Dermis microvascular lymphatic vessel endothelial cell (primary cell): ENCODE results near the gene CHRNG. TPM values are rescaled to one million over a fixed set of nuclear protein-coding genes. Genes with fewer than 3 reads are reported as not detected.

ENCODE experiments used
- DNase-seq, 2 donors: peaks; one replicate each; pipeline versions ENCODE4 v3.0.0 to v3.0.0-alpha.2; 2010; ENCODE audit warnings: low read depth in 2 of 2
- total RNA-seq: library from RNA; depleted of rRNA; stranded (reverse); fragments of >200 nt; gene quantifications from 2 replicates; pipeline ENCODE4 v1.2.1, GENCODE V29; 2014

CHRNG gene
- total RNA-seq: not detected in 2 replicates

DNA sequence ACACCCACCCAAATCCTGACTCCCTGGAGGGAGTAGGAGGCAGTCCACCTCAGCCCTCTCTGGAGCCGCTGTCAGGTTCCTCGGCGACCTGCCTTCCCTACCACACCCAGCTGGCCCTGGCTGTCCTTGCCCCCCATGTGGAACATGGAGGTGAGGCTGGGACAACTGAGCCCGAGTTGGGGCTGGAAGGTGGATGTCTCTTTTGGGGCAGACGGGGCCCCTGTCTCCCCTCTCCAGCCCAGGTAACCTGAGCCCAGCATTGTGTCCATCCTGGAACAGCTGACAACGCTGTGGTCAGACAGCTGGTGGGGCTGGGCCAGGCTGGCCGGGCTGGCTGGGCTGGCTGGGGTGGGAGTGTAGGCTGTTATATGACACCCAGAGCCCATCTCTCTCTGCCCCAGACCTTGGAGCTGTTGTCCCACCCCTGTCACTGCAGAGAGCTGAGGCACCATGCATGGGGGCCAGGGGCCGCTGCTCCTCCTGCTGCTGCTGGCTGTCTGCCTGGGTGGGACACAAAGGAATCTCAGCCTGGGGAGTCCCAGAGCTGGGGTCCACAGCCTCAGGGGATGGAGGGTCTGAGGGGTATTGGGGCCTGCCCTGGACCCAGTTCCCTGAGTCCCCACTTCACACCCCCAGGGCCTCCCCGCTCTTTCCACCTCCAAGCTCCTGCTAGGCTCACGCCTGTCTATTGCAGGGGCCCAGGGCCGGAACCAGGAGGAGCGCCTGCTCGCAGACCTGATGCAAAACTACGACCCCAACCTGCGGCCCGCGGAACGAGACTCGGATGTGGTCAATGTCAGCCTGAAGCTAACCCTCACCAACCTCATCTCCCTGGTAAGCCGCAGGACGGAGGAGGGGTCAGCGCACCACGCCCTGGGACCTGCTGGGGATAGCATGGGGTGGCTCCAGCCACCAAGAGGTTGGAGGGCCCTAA lies at the start of gene CHRNG:
Gene CHRNG, plus strand, starts transcription at position 395 of the 934 bp plus-strand sequence. Its CDS starts 56 bp downstream, at position 451.
- no peak for DNase-seq

- no peak for DNase-seq
These were observed 49.0 kb upstream of the CHRNG start for GRCh38 chr2:232490221-232491138.

DNA sequence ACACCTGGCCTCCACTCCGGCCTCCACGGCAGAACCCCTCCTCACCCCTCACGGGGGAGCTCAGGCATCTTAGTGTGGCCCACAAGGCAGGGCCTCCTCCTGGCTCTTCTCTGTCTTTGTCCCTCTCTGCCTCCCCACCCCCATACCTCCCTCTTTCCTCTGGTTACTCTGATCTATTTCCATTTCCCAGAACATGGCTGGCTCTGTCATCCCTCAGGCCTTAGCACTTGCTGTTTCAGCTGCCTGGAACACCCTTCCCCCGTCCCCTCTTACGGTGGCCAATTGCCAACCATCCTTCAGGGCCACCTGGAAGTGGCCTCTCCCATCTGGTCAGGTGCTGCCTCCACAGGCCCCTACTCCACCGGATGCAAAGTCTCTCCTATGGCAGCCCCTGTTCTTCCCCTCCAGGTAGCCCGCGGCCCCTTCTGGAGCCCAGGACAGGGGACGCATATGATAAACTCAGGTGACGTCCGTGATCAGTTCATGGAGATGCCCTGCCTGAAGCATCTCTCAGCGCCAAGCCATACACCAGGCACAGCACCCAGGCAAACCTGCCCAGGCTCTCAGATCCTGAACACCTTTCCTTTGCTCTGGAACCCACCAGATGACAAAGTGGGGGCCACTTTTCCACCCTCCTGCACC lies 48.2 kb upstream of the CHRNG start:
- DNase-seq: no peak

DNA sequence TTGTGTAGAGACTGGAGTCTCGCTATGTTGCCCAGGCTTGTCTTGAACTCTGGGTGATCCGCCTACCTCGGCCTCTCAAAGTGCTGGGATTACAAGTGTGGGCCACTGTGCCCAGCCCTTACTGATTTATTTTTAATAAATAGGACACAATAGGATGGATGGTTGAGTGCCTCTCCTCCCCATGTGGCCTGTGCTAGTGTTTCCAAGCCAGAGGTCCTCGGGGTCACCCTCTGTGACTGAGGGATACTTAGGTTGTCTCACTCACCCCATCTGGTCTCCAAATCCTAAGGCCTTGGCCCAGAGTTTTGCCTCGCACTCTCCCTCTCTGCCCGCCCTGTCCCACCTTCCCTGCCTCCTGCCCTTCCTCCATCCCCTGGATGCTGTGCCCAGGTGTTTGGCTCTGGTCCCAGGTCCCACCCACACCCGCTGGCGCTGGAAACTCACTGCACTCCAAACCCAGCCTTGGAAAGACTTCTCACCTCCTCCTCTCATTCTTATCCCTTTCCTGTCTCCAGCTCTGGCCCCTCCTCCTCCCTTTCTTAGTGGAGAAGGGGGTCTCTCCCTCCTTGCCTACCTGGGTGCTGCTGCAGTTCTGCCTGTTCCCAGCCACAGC lies 47.1 kb upstream of the CHRNG start:
- no peak for DNase-seq

GRCh38 chr2:232492963-232493700 lies 46.4 kb upstream of the CHRNG start:
- DNase-seq: no peak

GRCh38 chr2:232493701-232494474 lies 45.6 kb upstream of the CHRNG start:
- no peak for DNase-seq

DNA sequence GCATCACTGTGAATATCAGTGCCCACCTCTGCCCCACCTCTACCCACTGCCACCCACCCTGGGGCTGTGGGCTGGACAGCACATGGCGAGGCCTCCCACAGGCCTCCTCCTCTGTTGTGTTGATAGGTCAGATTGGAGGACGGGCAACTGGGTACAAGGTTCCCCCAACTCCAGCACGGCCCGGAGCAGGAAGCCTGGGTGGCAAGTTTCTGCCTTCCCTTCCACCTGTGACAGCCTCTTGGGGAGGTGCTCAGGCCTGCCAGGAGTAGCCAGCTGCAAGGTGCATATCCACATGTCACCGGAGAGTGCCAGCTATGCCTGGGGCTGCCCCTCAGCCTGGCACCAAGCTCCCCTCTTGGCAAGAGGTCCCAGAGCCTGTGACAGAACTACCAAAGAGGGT lies 45.0 kb upstream of the CHRNG start:
- DNase-seq: no peak

DNA sequence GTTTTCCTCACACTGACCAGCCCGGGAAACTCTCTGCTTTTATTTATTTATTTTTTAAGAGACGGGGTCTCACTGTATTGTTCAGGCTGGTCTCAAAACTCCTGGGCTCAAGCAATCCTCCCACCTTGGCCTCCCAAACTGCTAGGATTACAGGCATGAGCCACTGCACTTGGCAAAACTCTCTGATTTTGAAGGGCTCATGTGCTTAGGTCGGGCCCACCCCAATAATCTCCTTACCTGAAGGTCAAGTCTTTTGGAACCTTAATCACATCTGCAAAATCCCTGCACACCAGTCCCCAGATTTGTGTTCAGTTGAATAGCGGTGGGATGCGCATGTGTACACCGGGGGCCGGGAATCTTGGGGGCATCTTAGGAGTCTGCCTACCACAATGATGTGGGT lies 44.2 kb upstream of the CHRNG start:
- DNase-seq: no peak

GRCh38 chr2:232496501-232497270 lies 42.8 kb upstream of the CHRNG start:
- no peak for DNase-seq

- DNase-seq: no peak
These were observed 42.1 kb upstream of the CHRNG start for GRCh38 chr2:232497348-232497747.

- no peak for DNase-seq
These were observed 41.0 kb upstream of the CHRNG start for GRCh38 chr2:232498452-232498851.

DNA sequence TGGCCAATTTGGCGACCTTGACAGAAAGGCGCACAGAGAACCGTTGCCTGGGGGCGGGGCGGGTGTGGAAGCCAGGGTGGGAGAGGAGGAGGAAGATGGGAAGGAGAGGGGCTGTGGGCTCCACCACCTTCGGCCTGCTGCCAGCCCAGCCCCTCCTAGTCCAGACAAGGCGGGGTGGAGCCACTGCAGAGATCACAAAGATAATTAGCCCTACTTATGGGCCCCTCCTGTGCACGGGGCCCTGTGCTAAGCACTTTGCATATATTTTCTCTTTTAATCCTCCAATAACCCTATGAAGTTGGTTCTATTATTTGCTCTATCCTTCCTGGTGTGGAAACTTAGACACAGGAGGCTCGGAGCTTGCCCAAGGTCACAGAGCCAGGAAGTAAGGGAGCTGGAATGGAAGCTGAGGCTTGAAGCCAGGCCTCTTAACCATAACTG lies 38.1 kb upstream of the CHRNG start:
- DNase-seq: no peak

DNA sequence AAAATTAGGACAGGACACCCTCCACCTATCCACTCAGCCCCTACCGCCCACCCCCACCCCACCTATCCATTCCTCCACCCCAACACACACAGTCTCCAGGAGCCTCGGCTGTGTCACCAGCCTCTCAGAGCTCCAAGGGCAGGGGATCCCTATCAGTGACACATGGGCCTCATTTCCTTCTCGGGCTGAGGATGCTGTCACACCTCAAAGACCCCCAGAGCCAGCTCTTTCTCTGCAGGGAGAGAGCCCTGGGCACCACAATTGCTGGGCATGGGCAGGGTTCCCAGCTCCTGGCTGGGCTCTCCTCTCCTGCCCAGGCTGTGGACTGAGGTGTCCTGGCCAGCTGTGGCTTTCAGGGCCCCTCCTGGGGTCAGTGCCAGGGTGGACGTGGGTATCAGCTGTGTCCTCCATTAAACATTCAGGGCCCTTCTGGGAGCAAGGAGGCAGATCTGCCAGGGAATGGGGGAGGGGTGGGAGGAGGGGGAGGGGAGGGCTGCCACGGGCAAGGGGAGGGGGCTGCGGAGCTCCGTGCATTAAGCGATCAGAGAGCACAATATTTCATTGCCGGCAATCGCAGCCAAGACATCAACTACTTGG lies 37.6 kb upstream of the CHRNG start:
- DNase-seq: no peak

DNA sequence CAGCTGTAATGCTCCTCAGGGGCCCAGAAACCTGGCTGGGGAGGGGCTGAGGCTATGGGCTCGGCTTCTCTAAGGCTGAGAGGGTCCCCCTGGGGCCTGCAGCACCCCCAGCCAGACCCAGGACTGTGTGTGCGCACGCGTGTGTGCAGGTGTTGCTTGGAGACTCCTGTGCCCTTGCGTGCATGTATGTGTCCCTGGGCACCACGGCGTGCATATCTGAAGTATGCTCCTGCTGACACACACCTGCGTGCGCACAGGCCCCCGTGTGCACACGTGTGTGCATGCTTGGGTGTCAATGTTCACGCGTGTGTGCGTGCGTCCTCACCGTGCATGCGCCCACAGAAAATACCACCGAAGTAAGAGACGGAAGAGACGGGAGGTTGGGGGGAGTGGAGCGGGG lies 37.0 kb upstream of the CHRNG start:
- no peak for DNase-seq

GRCh38 chr2:232502911-232503808 lies 36.3 kb upstream of the CHRNG start:
- peak in 1 of 2 donors; percentile 4 for DNase-seq

- no peak for DNase-seq
These were observed 35.6 kb upstream of the CHRNG start for GRCh38 chr2:232503809-232504323.

DNA sequence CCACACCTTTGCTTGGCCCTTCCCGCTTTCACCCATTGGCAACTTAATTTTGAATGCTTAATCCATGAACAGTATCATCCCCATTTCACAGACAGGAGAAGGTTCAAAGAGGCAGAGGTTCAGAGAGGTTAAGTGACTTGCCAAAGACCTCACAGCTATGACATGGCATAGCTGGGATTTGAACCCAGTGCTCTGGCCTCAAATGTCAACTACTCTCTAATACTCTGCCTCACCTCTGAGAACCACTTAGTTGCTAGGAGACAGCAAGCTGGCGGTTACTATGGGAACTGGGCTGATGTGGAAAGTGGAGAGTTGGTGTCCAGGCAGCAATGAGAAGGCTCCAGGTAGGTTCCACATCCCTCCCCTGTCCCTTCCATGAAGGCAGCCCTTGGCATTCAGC lies 35.1 kb upstream of the CHRNG start:
- DNase-seq: no peak
